H1 (cell line): Measurements from ENCODE around the gene SH3PXD2A. TPM values are rescaled to one million over a fixed set of nuclear protein-coding genes. Genes with fewer than 3 reads are reported as not detected.

Source experiments
- CTCF ChIA-PET: fragments of 300-600 bp; sonication (Branson Sonifier 250); formaldehyde crosslinking; loops from one replicate; lab custom pipeline; 2021; ENCODE audit not compliant: partially characterized antibody; lab: Charles Lee
- POLR2A ChIA-PET: fragments of 300-600 bp; sonication (Branson Sonifier 250); formaldehyde crosslinking; loops from one replicate; lab custom pipeline; 2021; ENCODE audit warnings: inconsistent platforms; ENCODE audit not compliant: partially characterized antibody; lab: Charles Lee
- DNase-seq, 2 experiments: peaks; one replicate each; pipeline versions ENCODE4 v3.0.0 to v3.0.0-alpha.2; 2010 to 2022; ENCODE audit warnings: low spot score in 2 of 2, low read depth in 1 of 2, mixed read lengths in 1 of 2
- FAIRE-seq: peaks from 2 replicates; lab custom pipeline; 2011; peaks lifted over from hg19 to GRCh38; lab: Jason Lieb, UNC
- H2AFZ ChIP-seq: 2 replicates; pipeline ENCODE4 v1.8.1; 2012; ENCODE audit warnings: low read length, inconsistent platforms
- H2AK5ac ChIP-seq: 2 replicates; pipeline ENCODE4 v1.6.1; 2013; ENCODE audit warnings: low read depth, low read length
- H2BK120ac ChIP-seq: replicated peaks from 2 replicates; pipeline ENCODE3; 2013; ENCODE audit warnings: low read depth, low read length, inconsistent platforms
- H2BK12ac ChIP-seq: 2 replicates; pipeline ENCODE4 v1.6.1; 2013; ENCODE audit warnings: low read depth, low read length
- H2BK15ac ChIP-seq: 2 replicates; pipeline ENCODE4 v1.6.1; 2013; ENCODE audit warnings: low read length
- H2BK20ac ChIP-seq: 2 replicates; pipeline ENCODE4 v1.6.1; 2013; ENCODE audit warnings: low read length
- H2BK5ac ChIP-seq: 2 replicates; pipeline ENCODE4 v1.6.1; 2013; ENCODE audit warnings: low read depth, low read length
- H3K14ac ChIP-seq: 2 replicates; pipeline ENCODE4 v1.6.1; 2013; ENCODE audit warnings: inconsistent platforms; ENCODE audit not compliant: insufficient read length
- H3K18ac ChIP-seq: 2 replicates; pipeline ENCODE4 v1.6.1; 2013; ENCODE audit warnings: low read length; ENCODE audit errors: extremely low read depth
- H3K23ac ChIP-seq: 2 replicates; pipeline ENCODE4 v1.6.1; 2013; ENCODE audit warnings: inconsistent platforms; ENCODE audit not compliant: insufficient read length
- H3K23me2 ChIP-seq: 2 replicates; pipeline ENCODE4 v1.6.1; 2013; ENCODE audit warnings: low read depth, low read length
- H3K27ac ChIP-seq: 2 replicates; pipeline ENCODE4 v1.6.1; 2011; ENCODE audit warnings: low read depth, low read length, inconsistent platforms
- H3K27me3 ChIP-seq, 4 experiments: replicated peaks in 1 of 4; 1 replicate in 1 of 4; 2 replicates in 3 of 4; pipeline versions ENCODE4 v1.6.1 to v1.8.1; 2011 to 2013; ENCODE audit warnings: low read length in 3 of 4, mild to moderate bottlenecking in 3 of 4, inconsistent platforms in 2 of 4, mixed read lengths in 2 of 4, moderate library complexity in 1 of 4; ENCODE audit not compliant: control insufficient read depth in 3 of 4, insufficient read depth in 3 of 4; ENCODE audit errors: extremely low read depth in 1 of 4
- H3K36me3 ChIP-seq, 4 experiments: 2 replicates each; pipeline versions ENCODE4 v1.6.1 to v1.8.1; 2011 to 2013; ENCODE audit warnings: mild to moderate bottlenecking in 4 of 4, low read length in 3 of 4, moderate library complexity in 2 of 4, control low read depth in 1 of 4, inconsistent platforms in 1 of 4; ENCODE audit not compliant: insufficient read depth in 4 of 4, control insufficient read depth in 2 of 4
- H3K4ac ChIP-seq: replicated peaks from 2 replicates; pipeline ENCODE3; 2013; ENCODE audit warnings: low read length, low read depth, mixed read lengths, inconsistent platforms; ENCODE audit not compliant: insufficient read length
- H3K4me1 ChIP-seq, 4 experiments: replicated peaks in 1 of 4; 1 replicate in 1 of 4; 2 replicates in 3 of 4; pipeline versions ENCODE4 v1.6.1 to v1.8.1; 2011 to 2013; ENCODE audit warnings: low read length in 3 of 4, inconsistent platforms in 2 of 4, mixed read lengths in 1 of 4; ENCODE audit not compliant: insufficient read depth in 4 of 4, control insufficient read depth in 3 of 4
- H3K4me2 ChIP-seq, 2 experiments: 2 replicates each; pipeline versions ENCODE4 v1.6.1 to v1.8.1; 2011 to 2013; ENCODE audit warnings: low read depth in 2 of 2, low read length in 2 of 2, control low read depth in 1 of 2, inconsistent platforms in 1 of 2, mild to moderate bottlenecking in 1 of 2; ENCODE audit not compliant: insufficient read depth in 1 of 2
- H3K4me3 ChIP-seq, 4 experiments: fragments of 200-600, 300-600 bp in 1 of 4; sonication (generic), shearing (Covaris generic), sonication (Bioruptor Twin) in 1 of 4; 2 replicates each; pipeline versions ENCODE4 v1.5.1 to v1.8.1; 2011 to 2016; ENCODE audit warnings: low read length in 4 of 4, low read depth in 3 of 4, control low read depth in 2 of 4, inconsistent platforms in 2 of 4, mild to moderate bottlenecking in 2 of 4, mixed read lengths in 1 of 4, moderate library complexity in 1 of 4; ENCODE audit not compliant: insufficient read depth in 2 of 4; ENCODE audit errors: extremely low read depth in 1 of 4
- H3K56ac ChIP-seq: replicated peaks from 2 replicates; pipeline ENCODE3; 2013; ENCODE audit warnings: low read depth, mild to moderate bottlenecking, mixed read lengths, low read length, inconsistent platforms; ENCODE audit not compliant: insufficient read length
- H3K79me1 ChIP-seq: 2 replicates; pipeline ENCODE4 v1.6.1; 2013; ENCODE audit warnings: low read depth, low read length, control low read depth
- H3K79me2 ChIP-seq, 2 experiments: 2 replicates each; pipeline versions ENCODE4 v1.6.1 to v1.8.1; 2012 to 2013; ENCODE audit warnings: low read length in 2 of 2, mild to moderate bottlenecking in 2 of 2, inconsistent platforms in 1 of 2; ENCODE audit not compliant: insufficient read depth in 2 of 2, control insufficient read depth in 1 of 2
- H3K9ac ChIP-seq, 4 experiments: replicated peaks in 1 of 4; 1 replicate in 1 of 4; 2 replicates in 3 of 4; pipeline versions ENCODE4 v1.6.1 to v1.8.1; 2011 to 2013; ENCODE audit warnings: low read depth in 3 of 4, low read length in 3 of 4, control low read depth in 2 of 4, mild to moderate bottlenecking in 2 of 4, moderate library complexity in 2 of 4, inconsistent platforms in 1 of 4; ENCODE audit errors: extremely low read depth in 1 of 4
- H3K9me3 ChIP-seq, 2 experiments: 2 replicates each; pipeline versions ENCODE4 v1.6.1 to v1.8.1; 2012 to 2013; ENCODE audit warnings: mild to moderate bottlenecking in 2 of 2, moderate library complexity in 2 of 2, control low read depth in 1 of 2, inconsistent platforms in 1 of 2, low read depth in 1 of 2, low read length in 1 of 2, mixed read lengths in 1 of 2; ENCODE audit not compliant: insufficient read depth in 2 of 2
- H4K20me1 ChIP-seq, 2 experiments: replicated peaks in 1 of 2; 2 replicates each; pipeline versions ENCODE3 to v1.8.1; 2011 to 2013; ENCODE audit warnings: inconsistent platforms in 2 of 2, low read length in 2 of 2, mild to moderate bottlenecking in 1 of 2; ENCODE audit not compliant: insufficient read depth in 2 of 2, control insufficient read depth in 1 of 2
- H4K5ac ChIP-seq: 2 replicates; pipeline ENCODE4 v1.6.1; 2013; ENCODE audit warnings: low read length, low read depth, mixed read lengths, inconsistent platforms; ENCODE audit not compliant: insufficient read length
- H4K8ac ChIP-seq: 2 replicates; pipeline ENCODE4 v1.8.0; 2013; ENCODE audit warnings: mild to moderate bottlenecking, moderate library complexity, low read length, inconsistent platforms; ENCODE audit not compliant: insufficient read depth; ENCODE audit errors: extremely low read depth
- H4K91ac ChIP-seq: replicated peaks from 2 replicates; pipeline ENCODE3; 2013; ENCODE audit warnings: low read length, mixed read lengths, inconsistent platforms; ENCODE audit not compliant: insufficient read length
- CHD2 ChIP-seq: IDR thresholded peaks from 2 replicates; pipeline ENCODE4 v1.6.1; 2012; ENCODE audit warnings: low read length, improper control_type of control experiment
- CREB1 ChIP-seq: IDR thresholded peaks from 2 replicates; pipeline ENCODE4 v1.6.1; 2012; ENCODE audit warnings: inconsistent platforms
- CTCF ChIP-seq, 3 experiments: IDR thresholded peaks; 1 replicate in 2 of 3; 2 replicates in 1 of 3; pipeline versions ENCODE4 v1.5.1 to v1.6.1; 2011; ENCODE audit warnings: low read length in 3 of 3, mild to moderate bottlenecking in 3 of 3, inconsistent platforms in 2 of 3, low read depth in 1 of 3, moderate library complexity in 1 of 3; ENCODE audit not compliant: insufficient read depth in 1 of 3; ENCODE audit errors: control extremely low read depth in 1 of 3
- EP300 ChIP-seq, 2 experiments: IDR thresholded peaks; 1 replicate in 1 of 2; 2 replicates in 1 of 2; pipeline ENCODE4 v1.6.1; 2011 to 2012; ENCODE audit warnings: low read depth in 2 of 2, low read length in 2 of 2, mild to moderate bottlenecking in 2 of 2, borderline replicate concordance in 1 of 2, inconsistent platforms in 1 of 2, moderate library complexity in 1 of 2
- GABPA ChIP-seq: IDR thresholded peaks from 2 replicates; pipeline ENCODE4 v1.6.1; 2011; ENCODE audit warnings: mild to moderate bottlenecking, low read length, moderate library complexity, borderline replicate concordance; ENCODE audit not compliant: insufficient read depth
- GTF2F1 ChIP-seq: IDR thresholded peaks from 2 replicates; pipeline ENCODE4 v1.6.1; 2012; ENCODE audit warnings: low read depth, low read length, improper control_type of control experiment, borderline replicate concordance
- HDAC6 ChIP-seq: IDR thresholded peaks from one replicate; pipeline ENCODE4 v1.7.1; 2012; ENCODE audit warnings: low read depth, mild to moderate bottlenecking, inconsistent platforms, low read length, moderate library complexity
- JUN ChIP-seq: IDR thresholded peaks from 2 replicates; pipeline ENCODE4 v1.6.1; 2011; ENCODE audit warnings: low read depth, mild to moderate bottlenecking, improper control_type of control experiment, low read length
- KDM5A ChIP-seq: fragments of 200-600 bp; IDR thresholded peaks from 2 replicates; pipeline ENCODE4 v1.7.1; 2012; ENCODE audit warnings: mild to moderate bottlenecking, low read length, inconsistent platforms, mixed read lengths
- MAX ChIP-seq: IDR thresholded peaks from 2 replicates; pipeline ENCODE4 v1.6.1; 2012; ENCODE audit warnings: inconsistent platforms
- TCF12 ChIP-seq: IDR thresholded peaks from 2 replicates; pipeline ENCODE4 v1.6.1; 2011; ENCODE audit warnings: low read depth, mild to moderate bottlenecking, low read length
- ZNF274 ChIP-seq: IDR thresholded peaks from 2 replicates; pipeline ENCODE4 v1.7.0; 2012; ENCODE audit warnings: low read length, borderline replicate concordance; ENCODE audit errors: extremely low read depth
- WGBS, 2 experiments: shearing (Covaris generic) in 1 of 2; methylation state at CpG; one replicate each; pipeline versions ENCODE4 v1.1.6 to v1.1.7; 2013 to 2015; ENCODE audit warnings: low lambda C conversion rate in 2 of 2, mixed read lengths in 2 of 2, inconsistent platforms in 1 of 2, low coverage in 1 of 2, missing lambda C conversion rate in 1 of 2; ENCODE audit not compliant: insufficient replicate concordance in 2 of 2, insufficient coverage in 1 of 2, insufficient read length in 1 of 2; ENCODE audit errors: extremely low coverage in 1 of 2, missing lambda C conversion rate in 1 of 2; 5-methylcytosine and 5-hydroxymethylcytosine counted together
- polyA plus RNA-seq, 7 experiments: library from polyadenylated mRNA; depleted of rRNA in 3 of 7; stranded (reverse) in 5 of 7; unstranded in 2 of 7; fragments of >200 nt in 5 of 7; fragments of 200-250 nt in 2 of 7; gene quantifications; 1 replicate in 5 of 7; 2 replicates in 1 of 7; 4 replicates in 1 of 7; pipeline versions ENCODE4 v1.2.1 to v1.2.3, GENCODE V29; 2011 to 2013; ENCODE audit warnings: missing spikeins in 2 of 7, mixed read lengths in 2 of 7
- total RNA-seq: library from RNA; stranded (reverse); fragmentation: NEBNext Ultra II Directional; extraction: Animal tissue kit (Norgen Biotek cat#: 25700); gene quantifications from 2 replicates; pipeline ENCODE4 v1.2.1, GENCODE V29; 2021

SH3PXD2A gene
- total and polyA plus RNA-seq, 2 of the 8 experiments (the other 6 are each of a cell fraction or from before 2014, with no cell fraction given) = 5.4 to 16.3 TPM

DNA sequence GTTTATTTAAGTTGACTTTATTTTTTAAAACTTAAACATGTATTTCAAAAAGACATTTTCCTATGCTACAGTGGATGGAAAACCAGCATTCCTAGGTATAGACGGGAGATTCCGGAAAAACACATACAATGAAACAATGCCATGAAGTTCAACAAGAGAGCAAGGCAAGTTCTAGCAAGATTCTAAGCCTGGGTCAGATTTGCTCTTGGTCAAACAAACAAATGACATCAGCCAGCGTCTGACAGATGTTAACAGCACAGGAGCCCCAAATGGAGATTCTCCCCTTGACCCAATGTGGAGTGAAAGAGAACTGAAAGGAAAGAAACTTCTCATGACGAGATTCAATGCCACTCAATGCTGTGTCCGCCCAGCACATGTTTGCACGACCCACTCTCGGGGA is 212.0 kb downstream of the SH3PXD2A start:
- H2BK120ac ChIP-seq = no peak overlapping the region
- H4K8ac ChIP-seq = no peak overlapping the region
- TF ChIP-seq CREB1 = no peak
- no peak for TF ChIP-seq EP300 (IDR thresholded peaks at IDR 0.05; ENCODE audit: borderline replicate concordance in 1 of 2, low read depth in 2 of 2, low read length in 2 of 2)
- TF ChIP-seq CHD2 = no peak
- TF ChIP-seq CTCF (IDR thresholded peaks at IDR 0.05; ENCODE audit: control extremely low read depth in 1 of 3, insufficient read depth in 1 of 3, low read depth in 1 of 3, low read length in 3 of 3) = no peak
- no peak for TF ChIP-seq KDM5A
- no peak for TF ChIP-seq TCF12
- no peak for TF ChIP-seq JUN
- no peak for TF ChIP-seq GTF2F1
- no peak for TF ChIP-seq MAX
- no peak for TF ChIP-seq HDAC6
- no peak for TF ChIP-seq GABPA
- TF ChIP-seq ZNF274 = no peak
- TF ChIP-seq, all 59 proteins: peak for 0
- Histone ChIP-seq H3K79me1 (no peaks in the 10 kb centered on the region), H3K79me2 (no peaks in the 10 kb centered on the region), H2BK15ac (no peak overlapping the region), H3K36me3 (no peaks in the 10 kb centered on the region), H2BK12ac (no peak overlapping the region), H3K9me3 (no peaks in the 10 kb centered on the region), H3K27me3 (no peaks in the 10 kb centered on the region), H4K5ac (no peak overlapping the region), H3K4ac (no peak overlapping the region), H2AK5ac (no peak overlapping the region), H2BK5ac (no peak overlapping the region), H3K27ac (no peak overlapping the region), H3K18ac (no peak overlapping the region), H3K23ac (no peak overlapping the region), H2AFZ (no peak overlapping the region), H3K4me1 (peaks cover 0 to 18% (median 5%) of the 10 kb centered on the region in 4 experiments; a peak in 6 of 7 replicates), H3K4me2 (no peak overlapping the region), H3K9ac (no peak overlapping the region), H4K91ac (no peak overlapping the region), H2BK20ac (no peak overlapping the region), H3K23me2 (no peaks in the 10 kb centered on the region), H3K56ac (no peak overlapping the region), H3K14ac (no peak overlapping the region), H4K20me1 (no peaks in the 10 kb centered on the region), H3K4me3 (no peak overlapping the region)
- POLR2A ChIA-PET = interaction anchor here (1.5 kb wide), 1 partner anchor 24 kb away, joined by 4 read pairs; no protein-coding TSS in a partner anchor
- CTCF ChIA-PET = interaction anchor here (0.8 to 27.1 kb wide), 5 partner anchors 9 to 131 kb away, joined by 3 to 336 read pairs (median 4); no protein-coding TSS in a partner anchor
- WGBS, 2 experiments = 89% methylated on average over 7 of the region's 7 CpGs; no CpG with 5 or more reads in 1 of the 2 experiments
- no peak for DNase-seq
- no peak for FAIRE-seq
